K562 (cell line): ENCODE results near the gene MYBL2. TPM values are rescaled to one million over a fixed set of nuclear protein-coding genes. Genes with fewer than 3 reads are reported as not detected.

Source experiments
- ATAC-seq: fragments of 200-7000 bp; cut with Tn5 transposase; 3 replicates; pipeline ENCODE4 v1.9.1; 2020; ENCODE audit warnings: moderate library complexity
- BruUV-seq: library from RNA; stranded (reverse); fragments of 400-500 nt; replicated peaks from 2 replicates; lab custom pipeline; 2021; lab: Mats Ljungman, UMichigan
- CTCF ChIA-PET: fragments of 300-600 bp; formaldehyde crosslinking; extraction: SDS; loops from one replicate; lab custom pipeline; 2021; ENCODE audit warnings: low intra/inter-chr PET ratio; lab: Yijun Ruan, JAX
- POLR2A ChIA-PET: fragments of 300-600, 350-650 bp; sonication (Branson Sonifier 250); formaldehyde crosslinking; extraction: SDS; loops from one replicate; lab custom pipeline; 2021; ENCODE audit warnings: antibody characterized with exemption, inconsistent platforms; lab: Yijun Ruan, JAX
- DNase-seq, 4 experiments: peaks; one replicate each; pipeline versions ENCODE4 v3.0.0 to v3.0.0-alpha.2; 2011 to 2018; ENCODE audit warnings: low spot score in 3 of 4, mixed read lengths in 3 of 4; ENCODE audit errors: extremely low read depth in 1 of 4
- FAIRE-seq: peaks from 2 replicates; lab custom pipeline; 2011; peaks lifted over from hg19 to GRCh38; lab: Jason Lieb, UNC
- H2AFZ ChIP-seq: 2 replicates; pipeline ENCODE4 v1.6.0; 2011; ENCODE audit warnings: low read depth, low read length, control low read depth, inconsistent platforms
- H3K27ac ChIP-seq: fragments of 200-600 bp; 3 replicates; pipeline ENCODE4 v1.8.0; 2011; ENCODE audit warnings: low read depth, mild to moderate bottlenecking, control low read depth, inconsistent platforms, low read length, moderate library complexity, mixed read lengths; ENCODE audit errors: extremely low read depth
- H3K27me3 ChIP-seq, 2 experiments: fragments of 300-600 bp in 1 of 2; 2 replicates in 1 of 2; 3 replicates in 1 of 2; pipeline versions ENCODE4 v1.6.0 to v1.8.0; 2011; ENCODE audit warnings: inconsistent platforms in 2 of 2, low read length in 2 of 2, mild to moderate bottlenecking in 1 of 2, mixed read lengths in 1 of 2, moderate library complexity in 1 of 2; ENCODE audit not compliant: control insufficient read depth in 2 of 2, insufficient read depth in 2 of 2
- H3K36me3 ChIP-seq: fragments of 300-600 bp; 3 replicates; pipeline ENCODE4 v1.8.0; 2011; ENCODE audit warnings: mild to moderate bottlenecking, low read length, inconsistent platforms; ENCODE audit not compliant: control insufficient read depth, insufficient read depth
- H3K4me1 ChIP-seq, 2 experiments: fragments of 200-600 bp in 1 of 2; replicated peaks in 1 of 2; 2 replicates in 1 of 2; 3 replicates in 1 of 2; pipeline versions ENCODE4 v1.5.1 to v1.8.0; 2011; ENCODE audit warnings: inconsistent platforms in 2 of 2, low read length in 2 of 2, mild to moderate bottlenecking in 1 of 2, mixed read lengths in 1 of 2, moderate library complexity in 1 of 2; ENCODE audit not compliant: control insufficient read depth in 2 of 2, insufficient read depth in 2 of 2
- H3K4me2 ChIP-seq: 2 replicates; pipeline ENCODE4 v1.6.1; 2011; ENCODE audit warnings: low read length, control low read depth, inconsistent platforms, mixed read lengths; ENCODE audit not compliant: insufficient read depth
- H3K4me3 ChIP-seq: fragments of 200-600 bp; sonication (generic), shearing (Covaris generic); 2 replicates; pipeline ENCODE4 v1.5.1; 2016; ENCODE audit warnings: control low read depth, inconsistent platforms
- H3K79me2 ChIP-seq: fragments of 200-600 bp; 3 replicates; pipeline ENCODE4 v1.8.0; 2011; ENCODE audit warnings: low read length, inconsistent platforms; ENCODE audit not compliant: control insufficient read depth, insufficient read depth
- H3K9ac ChIP-seq, 2 experiments: 2 replicates each; pipeline versions ENCODE4 v1.6.0 to v1.6.1; 2011; ENCODE audit warnings: low read depth in 2 of 2, low read length in 2 of 2, control low read depth in 1 of 2, inconsistent platforms in 1 of 2, mild to moderate bottlenecking in 1 of 2, mixed read lengths in 1 of 2; ENCODE audit not compliant: insufficient read depth in 1 of 2
- H3K9me1 ChIP-seq: one replicate; pipeline ENCODE4 v1.6.0; 2011; ENCODE audit warnings: inconsistent platforms, mild to moderate bottlenecking, low read length, moderate library complexity; ENCODE audit not compliant: control insufficient read depth, insufficient read depth
- H3K9me3 ChIP-seq: replicated peaks from 2 replicates; pipeline ENCODE4 v1.5.1; 2011; ENCODE audit warnings: low read depth, low read length, inconsistent platforms; ENCODE audit not compliant: control insufficient read depth, insufficient read depth
- H4K20me1 ChIP-seq: replicated peaks from 2 replicates; pipeline ENCODE4 v1.6.1; 2011; ENCODE audit warnings: low read length, inconsistent platforms, mixed read lengths; ENCODE audit not compliant: control insufficient read depth, insufficient read depth
- ARID2 ChIP-seq: fragments of 450-650 bp; IDR thresholded peaks from 2 replicates; pipeline ENCODE4 v1.6.1; 2017; ENCODE audit warnings: antibody characterized with exemption, mild to moderate bottlenecking
- FOS ChIP-seq: IDR thresholded peaks from 3 replicates; pipeline ENCODE4 v1.6.1; 2011; ENCODE audit not compliant: insufficient read length; ENCODE audit errors: extremely low read depth
- HDAC1 ChIP-seq, 2 experiments: fragments of 450-650 bp; IDR thresholded peaks; 2 replicates each; pipeline ENCODE4 v1.6.1; 2016 to 2017; ENCODE audit warnings: inconsistent platforms in 1 of 2, mild to moderate bottlenecking in 1 of 2, moderate library complexity in 1 of 2
- MEF2D ChIP-seq: conservative IDR thresholded peaks from 2 replicates; pipeline ENCODE4 v1.6.1; 2016; ENCODE audit warnings: low read depth, missing genetic modification characterization, missing compliant biosample characterization
- MLX ChIP-seq, 2 experiments: fragments of 450-650 bp in 1 of 2; sonication (generic) in 1 of 2; formaldehyde crosslinking; conservative IDR thresholded peaks; 2 replicates each; pipeline versions ENCODE4 v1.4.0 to v1.8.1; 2020 to 2022; ENCODE audit warnings: mild to moderate bottlenecking in 1 of 2, missing genetic modification reagents in 1 of 2
- RBM39 ChIP-seq: fragments of 200-400 bp; formaldehyde crosslinking; optimal IDR thresholded peaks from 2 replicates; pipeline ENCODE3; 2018; ENCODE audit warnings: low read depth, low read length
- RCOR1 ChIP-seq, 2 experiments: IDR thresholded peaks; 2 replicates each; pipeline ENCODE4 v1.6.1; 2012; ENCODE audit warnings: low read depth in 2 of 2, low read length in 2 of 2, borderline replicate concordance in 1 of 2, improper control_type of control experiment in 1 of 2
- RNF2 ChIP-seq: sonication (generic); IDR thresholded peaks from 2 replicates; pipeline ENCODE4 v1.6.1; 2016
- SMARCA4 ChIP-seq: fragments of 450-650 bp; IDR thresholded peaks from 2 replicates; pipeline ENCODE4 v1.6.1; 2016
- SMARCA5 ChIP-seq: fragments of 450-650 bp; IDR thresholded peaks from 2 replicates; pipeline ENCODE4 v1.6.1; 2016
- U2AF2 ChIP-seq: fragments of 200-400 bp; formaldehyde crosslinking; optimal IDR thresholded peaks from 2 replicates; pipeline ENCODE3; 2017; ENCODE audit warnings: low read depth, mild to moderate bottlenecking, low read length
- ZNF785 ChIP-seq: fragments of 250-450 bp; sonication (Bioruptor Pico); IDR thresholded peaks from 2 replicates; pipeline ENCODE4 v1.4.0; 2020; ENCODE audit warnings: mild to moderate bottlenecking
- WGBS: fragments of 100-300 bp; shearing (Covaris generic); methylation state at CpG from one replicate; pipeline ENCODE4 v1.1.6; 2016; ENCODE audit warnings: low coverage, mixed read lengths; ENCODE audit not compliant: insufficient coverage; ENCODE audit errors: missing lambda C conversion rate; 5-methylcytosine and 5-hydroxymethylcytosine counted together
- in situ Hi-C: fragments of 300-500 bp; cut with MboI; formaldehyde crosslinking; loops from 4 replicates; pipeline ENCODE4 v1.15.0; 2018; ENCODE audit warnings: inconsistent platforms, mixed read lengths
- intact Hi-C: fragments of 100-400 bp; cut with micrococcal nuclease; formaldehyde crosslinking; loops from 2 replicates; pipeline ENCODE4 v1.14.2; 2022
- polyA plus RNA-seq, 8 experiments: library from polyadenylated mRNA; depleted of rRNA in 4 of 8; stranded (reverse) in 5 of 8; unstranded in 3 of 8; fragments of >200 nt; fragmentation: Nextera tagmentation in 2 of 8; fragmentation: Illumina TruSeq in 1 of 8; extraction: Ambion mirVana in 2 of 8; extraction: Trizol in 1 of 8; gene quantifications; 2 replicates each; pipeline versions ENCODE4 v1.2.1 to v1.2.3, GENCODE V29; 2011 to 2014; ENCODE audit warnings: inconsistent platforms in 1 of 8, missing spikeins in 1 of 8
- total RNA-seq, 7 experiments: library from RNA; depleted of rRNA in 6 of 7; stranded (reverse); fragments of >200 nt in 6 of 7; fragmentation: Illumina TruSeq in 2 of 7; extraction: Trizol in 2 of 7; gene quantifications; 2 replicates each; pipeline versions ENCODE4 v1.2.1 to v1.2.3, GENCODE V29; 2011 to 2021; ENCODE audit warnings: low replicate concordance in 1 of 7

MYBL2 gene
- total and polyA plus RNA-seq, 9 of the 15 experiments (the other 6 are each of a cell fraction or from before 2014, with no cell fraction given), result 4.4 to 169 (median 52.5) TPM

GRCh38 chr20:43670423-43670822 is 3.5 kb downstream of the MYBL2 start (continued):
- TF ChIP-seq SMARCA5 (no peak), SMARCA4 (no peak)

- no peaks in the 10 kb centered on the region for H3K27me3 ChIP-seq
- TF ChIP-seq RNF2 (no peak), U2AF2 (no peak), MEF2D (tag) (no peak), RBM39 (no peak), ARID2 (no peak), MLX (CRISPR knock-in tag; conservative IDR thresholded peaks at IDR 0.05) (no peak), HDAC1 (IDR thresholded peaks at IDR 0.05) (no peak), ZNF785 (CRISPR knock-in tag) (no peak), FOS (no peak), RCOR1 (IDR thresholded peaks at IDR 0.05; ENCODE audit: borderline replicate concordance in 1 of 2, low read depth in 2 of 2, low read length in 2 of 2) (no peak)
- H3K9me1 ChIP-seq, result peaks cover 6% of the 10 kb centered on the region
- H3K9me3 ChIP-seq, result no peaks in the 10 kb centered on the region
- FAIRE-seq (no peak), DNase-seq (no peak), ATAC-seq (no peak)
- H3K9ac ChIP-seq, result no peak overlapping the region
- no peak overlapping the region for H3K4me3 ChIP-seq
- POLR2A ChIA-PET, result interaction anchor here (1.0 to 2.0 kb wide), 5 partner anchors 9 to 161 kb away, joined by 4 to 9 read pairs (median 4); partner anchors contain the start of gene MYBL2
- CTCF ChIA-PET, result no interaction called here
- H3K27ac ChIP-seq, result no peak overlapping the region
- intact Hi-C loops, result loop anchor here (2.0 kb wide), 1 partner anchor 14 kb away; no protein-coding TSS in a partner anchor
- in situ Hi-C loops, result no loop called here
- H2AFZ ChIP-seq, result no peak overlapping the region
- WGBS, result 84% methylated on average over 5 of the region's 5 CpGs
- H3K4me1 ChIP-seq, result peaks cover 9 to 14% of the 10 kb centered on the region in 2 experiments; a peak in 4 of 5 replicates
- H4K20me1 ChIP-seq, result peaks cover 16% of the 10 kb centered on the region
- no peak overlapping the region for H3K4me2 ChIP-seq
- peaks cover 67% of the 10 kb centered on the region; the same call in 2 of the 3 replicates for H3K36me3 ChIP-seq
- BruUV-seq, result no TSS peak
- peaks cover 29% of the 10 kb centered on the region for H3K79me2 ChIP-seq
These were observed 9.5 kb downstream of the MYBL2 start for GRCh38 chr20:43676368-43676767.
